ENCODE results near the gene SLX4. TPM values are rescaled to one million over a fixed set of nuclear protein-coding genes. Genes with fewer than 3 reads are reported as not detected.

The SLX4 gene
- total and polyA plus RNA-seq, 7 donors = 0.87 to 4.1 (median 2.5) TPM

DNA sequence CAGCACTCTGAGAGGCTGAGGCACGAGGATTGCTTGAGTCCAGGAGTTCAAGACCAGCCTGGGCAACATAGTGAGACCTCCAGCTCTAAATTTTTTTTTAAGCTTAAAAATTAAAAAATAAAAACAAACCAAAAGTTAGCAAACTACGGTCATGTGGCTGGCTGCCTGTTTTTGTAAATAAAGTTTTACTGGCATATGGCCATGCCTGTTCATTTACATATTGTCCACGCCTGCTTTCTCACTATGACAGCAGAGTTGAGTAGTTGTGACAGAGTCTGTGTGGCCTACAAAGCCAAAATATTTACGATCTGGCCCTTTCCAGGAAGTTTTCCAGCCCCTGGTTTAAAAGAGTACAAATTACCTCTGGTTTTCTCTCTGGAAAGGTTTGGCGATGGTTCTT lies 3.3 kb downstream of the SLX4 start:
- no peaks in the 10 kb centered on the region for H3K27me3 ChIP-seq (ENCODE audit: insufficient read depth in 3 of 3, low read length in 2 of 3)
- H3K36me3 ChIP-seq (ENCODE audit: insufficient read depth in 1 of 2, low read depth in 1 of 2) = peaks cover 0 to 28% of the 10 kb centered on the region in 2 donors
- TF ChIP-seq, protein P1, sequence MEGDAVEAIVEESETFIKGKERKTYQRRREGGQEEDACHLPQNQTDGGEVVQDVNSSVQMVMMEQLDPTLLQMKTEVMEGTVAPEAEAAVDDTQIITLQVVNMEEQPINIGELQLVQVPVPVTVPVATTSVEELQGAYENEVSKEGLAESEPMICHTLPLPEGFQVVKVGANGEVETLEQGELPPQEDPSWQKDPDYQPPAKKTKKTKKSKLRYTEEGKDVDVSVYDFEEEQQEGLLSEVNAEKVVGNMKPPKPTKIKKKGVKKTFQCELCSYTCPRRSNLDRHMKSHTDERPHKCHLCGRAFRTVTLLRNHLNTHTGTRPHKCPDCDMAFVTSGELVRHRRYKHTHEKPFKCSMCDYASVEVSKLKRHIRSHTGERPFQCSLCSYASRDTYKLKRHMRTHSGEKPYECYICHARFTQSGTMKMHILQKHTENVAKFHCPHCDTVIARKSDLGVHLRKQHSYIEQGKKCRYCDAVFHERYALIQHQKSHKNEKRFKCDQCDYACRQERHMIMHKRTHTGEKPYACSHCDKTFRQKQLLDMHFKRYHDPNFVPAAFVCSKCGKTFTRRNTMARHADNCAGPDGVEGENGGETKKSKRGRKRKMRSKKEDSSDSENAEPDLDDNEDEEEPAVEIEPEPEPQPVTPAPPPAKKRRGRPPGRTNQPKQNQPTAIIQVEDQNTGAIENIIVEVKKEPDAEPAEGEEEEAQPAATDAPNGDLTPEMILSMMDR (IDR thresholded peaks at IDR 0.05) = no peak
- no peak overlapping the region for H3K4me3 ChIP-seq
- peaks cover 12% of the 10 kb centered on the region for H3K4me1 ChIP-seq
- no peaks in the 10 kb centered on the region for H3K9me3 ChIP-seq
- intact Hi-C loops (cut with DNase I) = no loop called here
- ATAC-seq (no peak), DNase-seq (no peak)
- no peak overlapping the region for H3K27ac ChIP-seq
- WGBS, 3 donors = 84 to 91% (median 85%) methylated on average over 5 of the region's 5 CpGs

DNA sequence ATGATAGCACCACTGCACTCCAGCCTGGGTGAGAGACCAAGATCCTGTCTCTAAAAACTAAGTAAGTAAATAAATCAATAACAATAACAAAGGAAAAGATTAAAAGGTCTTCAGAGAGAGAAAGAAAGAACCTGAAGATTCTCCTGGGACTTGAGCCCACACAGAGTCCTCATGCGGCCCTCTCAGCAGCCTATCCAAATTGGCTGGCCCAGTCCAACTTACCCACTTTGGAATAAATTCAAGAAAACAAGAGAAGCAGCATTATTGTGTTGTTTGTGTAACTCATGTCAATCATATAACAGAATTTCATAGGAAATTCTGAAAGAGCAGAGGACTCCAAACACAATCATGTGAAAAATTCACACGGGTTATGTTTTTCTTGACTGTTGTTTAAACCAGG lies 3.8 kb downstream of the SLX4 start:
- Histone ChIP-seq H3K27me3 (ENCODE audit: insufficient read depth in 3 of 3, low read length in 2 of 3) (no peaks in the 10 kb centered on the region), H3K9me3 (no peaks in the 10 kb centered on the region), H3K36me3 (ENCODE audit: insufficient read depth in 1 of 2, low read depth in 1 of 2) (peaks cover 0 to 32% of the 10 kb centered on the region in 2 donors), H3K4me1 (peaks cover 9% of the 10 kb centered on the region), H3K4me3 (no peak overlapping the region), H3K27ac (no peak overlapping the region)
- WGBS, 3 donors = 73 to 85% (median 79%) methylated on average over 2 of the region's 2 CpGs
- DNase-seq (no peak), ATAC-seq (no peak)
- intact Hi-C loops (cut with DNase I) = no loop called here
- TF ChIP-seq, protein P1 (IDR thresholded peaks at IDR 0.05) = no peak

DNA sequence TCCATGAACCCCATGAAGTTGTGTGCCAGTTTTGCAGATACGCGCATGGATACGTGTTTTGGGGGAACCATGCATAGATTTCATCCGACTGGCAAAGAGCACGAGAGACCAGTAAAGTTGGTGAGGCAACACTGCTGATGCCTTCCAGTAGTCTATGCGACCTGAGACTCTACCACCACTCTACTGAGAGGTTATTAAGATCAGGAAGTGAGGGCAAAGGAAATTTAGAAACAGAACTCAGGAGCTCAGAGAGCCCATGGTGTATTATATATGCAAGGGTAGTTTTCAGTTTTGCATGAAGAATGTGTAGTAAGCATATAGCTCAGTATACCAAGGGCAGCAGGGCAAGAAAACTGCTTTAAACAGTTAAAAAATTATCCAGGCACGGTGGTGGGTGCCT lies 4.2 kb downstream of the SLX4 start:
- H3K27ac ChIP-seq = no peak overlapping the region
- WGBS, 3 donors = 89 to 94% (median 94%) methylated on average over 7 of the region's 7 CpGs
- intact Hi-C loops (cut with DNase I) = no loop called here
- DNase-seq = no peak
- H3K9me3 ChIP-seq = no peaks in the 10 kb centered on the region
- no peak for ATAC-seq
- TF ChIP-seq, protein P1 (IDR thresholded peaks at IDR 0.05) = no peak
- H3K4me3 ChIP-seq = no peak overlapping the region
- H3K27me3 ChIP-seq (ENCODE audit: insufficient read depth in 3 of 3, low read length in 2 of 3) = no peaks in the 10 kb centered on the region
- peaks cover 7% of the 10 kb centered on the region for H3K4me1 ChIP-seq
- peaks cover 0 to 37% of the 10 kb centered on the region in 2 donors for H3K36me3 ChIP-seq (ENCODE audit: insufficient read depth in 1 of 2, low read depth in 1 of 2)

DNA sequence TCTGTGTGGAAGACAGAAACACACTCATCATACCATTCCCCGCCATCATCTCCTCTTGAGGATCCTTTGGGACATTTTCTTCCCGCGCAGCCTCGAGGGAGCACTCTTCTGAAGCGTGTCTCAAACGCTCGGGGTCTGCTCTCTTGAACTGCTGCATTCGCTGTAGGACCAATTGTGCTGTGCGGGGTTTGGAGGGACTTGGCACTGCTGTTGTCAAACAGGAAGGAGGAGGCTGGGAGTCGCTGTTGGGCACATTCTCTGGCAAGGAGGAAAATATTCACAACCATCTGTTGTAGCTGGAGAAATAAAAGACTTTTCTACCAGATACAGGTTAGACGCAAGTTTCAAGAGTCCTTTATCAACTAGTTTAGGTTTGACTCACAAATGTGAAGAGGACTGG lies 5.0 kb downstream of the SLX4 start:
- TF ChIP-seq, protein P1 (IDR thresholded peaks at IDR 0.05) = no peak
- DNase-seq (no peak), ATAC-seq (no peak)
- 62 to 76% (median 67%) methylated on average over 11 of the region's 11 CpGs for WGBS, 3 donors
- Histone ChIP-seq H3K4me3 (no peak overlapping the region), H3K9me3 (no peaks in the 10 kb centered on the region), H3K27me3 (ENCODE audit: insufficient read depth in 3 of 3, low read length in 2 of 3) (no peaks in the 10 kb centered on the region), H3K4me1 (peaks cover 7% of the 10 kb centered on the region), H3K27ac (no peak overlapping the region), H3K36me3 (ENCODE audit: insufficient read depth in 1 of 2, low read depth in 1 of 2) (peaks cover 0 to 44% of the 10 kb centered on the region in 2 donors)
- intact Hi-C loops (cut with DNase I) = no loop called here

DNA sequence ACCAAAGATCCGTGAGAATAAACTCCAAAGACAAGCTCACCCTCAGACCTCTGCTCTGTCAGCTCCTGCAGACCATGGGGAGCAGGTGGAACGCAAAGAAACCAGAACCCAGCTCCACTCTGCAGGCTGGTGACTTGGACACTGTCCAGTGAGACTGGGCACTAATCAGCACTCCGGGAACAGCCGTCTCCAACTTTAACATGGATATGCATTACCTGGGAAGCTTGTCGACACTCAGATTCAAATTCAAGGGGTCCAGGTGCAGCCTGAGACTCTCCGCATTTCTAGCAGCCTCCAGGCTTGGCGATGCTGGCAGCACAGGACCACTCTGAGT lies 9.1 kb downstream of the SLX4 start:
- TF ChIP-seq, protein P1 (IDR thresholded peaks at IDR 0.05) = no peak
- H3K9me3 ChIP-seq = no peaks in the 10 kb centered on the region
- peaks cover 3 to 72% of the 10 kb centered on the region in 2 donors for H3K36me3 ChIP-seq (ENCODE audit: insufficient read depth in 1 of 2, low read depth in 1 of 2)
- intact Hi-C loops (cut with DNase I) = no loop called here
- ATAC-seq = no peak
- H3K27ac ChIP-seq = no peak overlapping the region
- H3K4me3 ChIP-seq = no peak overlapping the region
- no peaks in the 10 kb centered on the region for H3K4me1 ChIP-seq
- no peak for DNase-seq
- H3K27me3 ChIP-seq (ENCODE audit: insufficient read depth in 3 of 3, low read length in 2 of 3) = no peaks in the 10 kb centered on the region
- 81 to 94% (median 82%) methylated on average over 7 of the region's 7 CpGs for WGBS, 3 donors
